ENCODE results near the gene SARNP. TPM values are rescaled to one million over a fixed set of nuclear protein-coding genes. Genes with fewer than 3 reads are reported as not detected.
A peak's percentile ranks its signal among the peaks of the same experiment; 100 is the strongest.

SARNP gene
- polyA plus RNA-seq, 2 of the 4 experiments (the other 2 are of a cell fraction), result 123 to 198 TPM

- TF ChIP-seq HOXB5 (CRISPR knock-in tag; IDR thresholded peaks at IDR 0.05), result no peak
- TF ChIP-seq, protein P1, sequence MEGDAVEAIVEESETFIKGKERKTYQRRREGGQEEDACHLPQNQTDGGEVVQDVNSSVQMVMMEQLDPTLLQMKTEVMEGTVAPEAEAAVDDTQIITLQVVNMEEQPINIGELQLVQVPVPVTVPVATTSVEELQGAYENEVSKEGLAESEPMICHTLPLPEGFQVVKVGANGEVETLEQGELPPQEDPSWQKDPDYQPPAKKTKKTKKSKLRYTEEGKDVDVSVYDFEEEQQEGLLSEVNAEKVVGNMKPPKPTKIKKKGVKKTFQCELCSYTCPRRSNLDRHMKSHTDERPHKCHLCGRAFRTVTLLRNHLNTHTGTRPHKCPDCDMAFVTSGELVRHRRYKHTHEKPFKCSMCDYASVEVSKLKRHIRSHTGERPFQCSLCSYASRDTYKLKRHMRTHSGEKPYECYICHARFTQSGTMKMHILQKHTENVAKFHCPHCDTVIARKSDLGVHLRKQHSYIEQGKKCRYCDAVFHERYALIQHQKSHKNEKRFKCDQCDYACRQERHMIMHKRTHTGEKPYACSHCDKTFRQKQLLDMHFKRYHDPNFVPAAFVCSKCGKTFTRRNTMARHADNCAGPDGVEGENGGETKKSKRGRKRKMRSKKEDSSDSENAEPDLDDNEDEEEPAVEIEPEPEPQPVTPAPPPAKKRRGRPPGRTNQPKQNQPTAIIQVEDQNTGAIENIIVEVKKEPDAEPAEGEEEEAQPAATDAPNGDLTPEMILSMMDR (IDR thresholded peaks at IDR 0.05), result no peak
- TF ChIP-seq EHF (CRISPR knock-in tag; IDR thresholded peaks at IDR 0.05), result no peak
- 0 out of 2 replicates have a peak, but pooled peaks have one; percentile 10 for TF ChIP-seq GATA3 (IDR thresholded peaks at IDR 0.05; ENCODE audit: borderline replicate concordance)
- peak; percentile 98 for TF ChIP-seq ZFP36 (IDR thresholded peaks at IDR 0.05; ENCODE audit: borderline replicate concordance, partially characterized antibody)
- TF ChIP-seq SMC3 (IDR thresholded peaks at IDR 0.05), result no peak
- TF ChIP-seq POLR2A (IDR thresholded peaks at IDR 0.05; ENCODE audit: low read length), result peak; percentile 32; the same call in 1 of the 2 replicates
- TF ChIP-seq MAFK (IDR thresholded peaks at IDR 0.05; ENCODE audit: partially characterized antibody), result no peak
- TF ChIP-seq KDM5A (IDR thresholded peaks at IDR 0.05), result no peak
- TF ChIP-seq PHF8 (IDR thresholded peaks at IDR 0.05; ENCODE audit: borderline replicate concordance, low read depth), result no peak
- no peak for TF ChIP-seq KDM1A (IDR thresholded peaks at IDR 0.05; ENCODE audit: low read depth)
- TF ChIP-seq, protein P2, sequence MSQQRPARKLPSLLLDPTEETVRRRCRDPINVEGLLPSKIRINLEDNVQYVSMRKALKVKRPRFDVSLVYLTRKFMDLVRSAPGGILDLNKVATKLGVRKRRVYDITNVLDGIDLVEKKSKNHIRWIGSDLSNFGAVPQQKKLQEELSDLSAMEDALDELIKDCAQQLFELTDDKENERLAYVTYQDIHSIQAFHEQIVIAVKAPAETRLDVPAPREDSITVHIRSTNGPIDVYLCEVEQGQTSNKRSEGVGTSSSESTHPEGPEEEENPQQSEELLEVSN (IDR thresholded peaks at IDR 0.05; ENCODE audit: borderline replicate concordance, low read depth), result peak; percentile 39; the same call in 1 of the 2 replicates
- TF ChIP-seq FOSB (CRISPR knock-in tag; IDR thresholded peaks at IDR 0.05), result no peak
- TF ChIP-seq HDAC2 (IDR thresholded peaks at IDR 0.05), result no peak
- TF ChIP-seq EP300 (IDR thresholded peaks at IDR 0.05), result no peak
- TF ChIP-seq NR3C1 (IDR thresholded peaks at IDR 0.05), result no peak
- TF ChIP-seq EHMT2 (IDR thresholded peaks at IDR 0.05; ENCODE audit: low read depth), result no peak
- no peak for TF ChIP-seq RAD21 (conservative IDR thresholded peaks at IDR 0.05 in 1 of 2, IDR thresholded peaks at IDR 0.05 in 1 of 2)
- TF ChIP-seq CHD2 (IDR thresholded peaks at IDR 0.05; ENCODE audit: low read length, partially characterized antibody), result no peak
- TF ChIP-seq POLR2AphosphoS2 (conservative IDR thresholded peaks at IDR 0.05; ENCODE audit: low read length), result no peak
- no peak for TF ChIP-seq JUN (IDR thresholded peaks at IDR 0.05)
- TF ChIP-seq RFX5 (IDR thresholded peaks at IDR 0.05), result no peak
- TF ChIP-seq TFCP2L1 (CRISPR knock-in tag; IDR thresholded peaks at IDR 0.05), result no peak
- no peak for TF ChIP-seq ZSCAN20 (CRISPR knock-in tag; IDR thresholded peaks at IDR 0.05)
- no peak for TF ChIP-seq HES2 (IDR thresholded peaks at IDR 0.05)
- no peak for TF ChIP-seq ZNF302 (CRISPR knock-in tag; IDR thresholded peaks at IDR 0.05)
- no peak for TF ChIP-seq RCOR1 (IDR thresholded peaks at IDR 0.05; ENCODE audit: low read depth, low read length)
- no peak for TF ChIP-seq ESRRA (IDR thresholded peaks at IDR 0.05; ENCODE audit: borderline replicate concordance, low read length)
These were observed 73.9 kb downstream of the SARNP start (continued) for GRCh38 chr12:55743406-55744339.
